ENCODE measurements around the gene VPS9D1.
A peak's percentile ranks its signal among the peaks of the same experiment; 100 is the strongest.
"Not testable (repeated sequence)": the region's sequence is repeated elsewhere in the genome, so short reads cannot be mapped to it uniquely, and the experiment has no call there.

The VPS9D1 gene

DNA sequence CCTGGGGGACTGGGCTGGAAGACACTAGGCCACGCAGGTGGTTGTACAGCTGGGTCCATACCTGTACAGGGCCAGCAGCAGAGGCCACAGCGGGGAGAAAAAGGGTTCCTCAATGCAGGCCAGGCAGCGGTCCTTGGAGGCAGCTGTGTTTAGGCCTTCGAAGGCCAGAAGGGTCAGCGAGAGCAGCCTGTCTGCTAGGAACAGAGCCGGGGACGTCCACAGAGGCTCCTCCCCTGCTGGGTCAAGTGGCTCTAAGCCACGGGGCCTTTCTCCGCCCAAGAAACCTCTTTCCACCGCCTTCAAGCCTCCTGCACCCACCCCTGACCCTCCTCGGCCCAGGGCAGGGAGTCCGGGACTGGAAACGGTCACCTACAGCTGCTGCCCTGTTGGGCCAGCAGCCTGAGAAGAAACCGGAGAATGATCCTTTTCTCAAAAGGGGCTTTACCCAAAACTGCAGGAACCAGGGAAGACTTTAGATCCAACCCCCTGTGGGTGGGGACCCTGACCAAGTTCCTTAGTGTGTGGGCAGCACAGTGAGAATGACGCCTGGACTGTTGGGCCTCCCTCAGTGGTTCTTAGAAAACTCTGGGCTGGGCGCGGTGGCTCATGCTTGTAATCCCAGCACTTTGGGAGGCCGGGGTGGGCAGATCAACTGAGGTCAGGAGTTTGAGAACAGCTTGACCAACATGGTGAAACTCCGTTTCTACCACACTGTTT is 10.8 kb downstream of the VPS9D1 start:
- no peak for DNase-seq (ENCODE audit: low spot score)

DNA sequence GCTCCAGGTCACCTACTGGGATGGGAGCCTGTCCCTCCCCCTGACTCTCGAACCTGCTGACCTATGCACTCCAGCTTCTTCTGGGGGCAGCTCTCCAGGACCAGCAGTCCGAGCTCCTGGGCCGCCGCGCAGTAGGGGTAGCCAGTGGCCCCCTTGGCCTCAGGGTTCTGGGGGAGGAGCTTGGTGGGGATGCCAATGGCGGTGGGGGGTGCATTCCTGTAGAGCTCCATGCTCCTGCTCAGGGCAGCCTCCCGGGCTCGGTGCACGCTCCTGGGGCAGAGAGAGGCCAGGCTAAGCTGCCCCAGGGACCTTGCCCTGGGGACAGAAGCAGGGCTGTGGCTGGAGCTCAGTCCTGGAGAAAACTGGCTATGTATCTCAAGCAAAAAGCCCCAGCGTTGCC is 11.5 kb downstream of the VPS9D1 start:
- DNase-seq (ENCODE audit: low spot score) = no peak

- DNase-seq (ENCODE audit: low spot score) = peak; percentile 45
Observed at GRCh38 chr16:89708481-89708931, 12.2 kb downstream of the VPS9D1 start.

DNA sequence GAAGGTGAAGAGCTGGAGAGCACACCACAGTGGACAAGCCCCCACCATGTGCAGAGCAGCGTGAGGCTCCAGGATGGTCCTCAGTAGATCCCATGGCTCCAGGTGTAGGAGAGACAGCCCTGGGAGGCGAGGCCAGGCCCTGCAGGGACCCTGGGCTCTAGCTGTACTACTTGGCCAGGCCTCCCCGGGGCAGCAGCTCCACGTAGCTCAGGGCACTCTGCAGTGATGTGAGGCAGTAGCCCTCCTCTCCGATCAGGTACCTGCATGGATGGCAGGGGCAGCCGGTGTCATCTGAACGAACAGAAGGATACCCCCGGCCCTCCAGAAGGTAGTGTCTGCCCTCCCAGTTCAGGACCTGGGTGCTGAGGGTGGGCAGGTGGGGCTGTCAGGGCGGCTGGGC is 13.0 kb downstream of the VPS9D1 start:
- no peak for DNase-seq (ENCODE audit: low spot score)

GRCh38 chr16:89706518-89707260 is 14.0 kb downstream of the VPS9D1 start:
- no peak for DNase-seq (ENCODE audit: low spot score)

GRCh38 chr16:89705006-89705405 is 15.7 kb downstream of the VPS9D1 start:
- DNase-seq (ENCODE audit: low spot score) = no peak

- no peak for DNase-seq (ENCODE audit: low spot score)
Observed at GRCh38 chr16:89704281-89704680, 16.4 kb downstream of the VPS9D1 start.

DNA sequence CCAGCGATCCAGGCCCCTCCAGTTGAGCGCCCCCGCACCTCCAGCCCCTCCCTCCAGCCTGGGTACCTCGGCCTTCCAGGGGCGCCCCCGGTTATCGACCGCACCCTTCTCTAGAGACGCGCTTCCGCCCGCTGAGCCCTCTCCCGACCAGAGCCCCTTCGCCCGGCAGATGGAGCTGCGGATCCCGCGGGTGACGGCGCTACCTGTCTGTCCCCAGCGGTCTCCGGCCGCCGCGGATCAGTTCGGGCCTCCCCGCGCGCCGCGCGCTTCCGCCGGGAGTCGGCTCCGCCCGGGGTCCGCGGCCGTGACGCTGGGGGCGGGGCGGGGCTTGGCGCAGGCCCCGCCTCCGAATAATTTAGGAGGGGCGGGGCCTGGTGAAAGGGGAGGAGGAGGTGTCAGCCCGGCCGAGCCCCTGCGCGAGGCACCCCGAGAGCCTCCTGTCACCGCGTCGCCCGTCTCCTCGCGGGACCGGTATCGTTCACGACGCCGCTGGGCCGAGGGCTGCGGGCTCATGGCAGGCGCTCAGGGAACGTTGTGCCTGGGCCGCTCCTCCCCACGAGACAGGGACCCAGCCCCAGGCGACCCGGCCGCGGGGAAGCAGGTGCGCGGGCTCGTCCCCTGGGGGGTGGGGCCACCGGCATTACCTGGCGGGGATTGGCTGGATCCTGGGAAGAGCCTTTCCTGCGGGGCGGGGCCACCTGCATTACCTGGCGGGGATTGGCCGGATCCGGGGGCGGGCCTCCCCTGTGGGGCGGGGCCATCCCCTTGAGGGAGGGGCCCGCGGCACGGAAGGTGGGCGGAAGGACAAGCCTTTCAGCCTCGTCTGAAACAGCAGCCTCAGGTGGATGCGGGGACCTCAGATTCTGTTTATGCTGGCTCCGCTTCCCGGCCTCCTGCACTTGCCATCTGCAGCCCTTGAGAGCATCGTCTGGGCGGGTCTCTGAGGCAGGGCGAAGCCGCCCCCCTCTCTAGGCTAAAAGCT is 19.0 kb downstream of the VPS9D1 start, which contains the start of gene SPATA2L:
Gene SPATA2L (minus strand): TSS at position 281 of the 982 bp plus-strand sequence. CDS start 473 bp downstream, outside the sequence.
- DNase-seq (ENCODE audit: low spot score) = peak; percentile 92

DNA sequence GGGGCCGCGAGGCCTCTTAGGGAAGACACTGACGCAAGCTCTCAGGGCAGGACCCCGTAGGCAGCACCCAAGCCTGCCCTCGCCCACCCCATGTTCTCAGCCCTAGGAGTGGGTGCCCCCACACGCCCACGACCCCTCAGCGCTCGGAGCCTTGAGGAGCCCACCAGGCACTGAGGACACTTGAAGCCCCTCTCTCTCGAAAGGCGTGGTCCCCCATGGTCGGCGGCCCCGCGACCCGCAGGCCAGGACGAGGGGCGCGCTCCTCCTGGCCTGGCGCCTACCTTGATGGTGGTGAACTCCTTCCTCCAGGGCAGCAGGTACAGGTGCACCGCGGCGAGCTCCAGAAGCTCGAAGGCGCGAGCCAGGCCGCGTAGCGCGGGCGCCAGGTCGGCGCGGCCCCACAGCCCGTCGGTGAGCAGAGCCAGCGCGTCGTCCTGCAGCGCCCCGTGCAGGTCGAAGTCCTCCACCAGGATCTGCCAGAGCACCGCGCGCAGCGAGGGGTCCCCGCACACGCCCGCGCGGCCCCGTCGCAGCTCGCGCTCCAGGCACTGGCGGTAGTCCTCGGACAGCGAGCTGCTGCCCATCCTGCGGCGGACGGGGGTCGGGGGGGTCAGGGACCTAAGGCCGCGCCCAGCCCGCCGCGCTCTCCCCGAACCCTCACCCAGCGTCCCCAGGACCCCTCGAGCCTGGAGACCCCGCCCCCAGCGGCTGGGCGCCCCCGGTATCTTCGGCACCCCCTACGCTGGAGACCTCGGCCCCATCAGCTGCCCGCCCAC is 19.9 kb downstream of the VPS9D1 start:
- DNase-seq (ENCODE audit: low spot score) = peak; percentile 64

GRCh38 chr16:89700100-89700648 is 20.5 kb downstream of the VPS9D1 start:
- DNase-seq (ENCODE audit: low spot score) = peak; percentile 99

GRCh38 chr16:89699629-89700099 is 21.0 kb downstream of the VPS9D1 start:
- not testable (repeated sequence) for DNase-seq (ENCODE audit: low spot score)

DNA sequence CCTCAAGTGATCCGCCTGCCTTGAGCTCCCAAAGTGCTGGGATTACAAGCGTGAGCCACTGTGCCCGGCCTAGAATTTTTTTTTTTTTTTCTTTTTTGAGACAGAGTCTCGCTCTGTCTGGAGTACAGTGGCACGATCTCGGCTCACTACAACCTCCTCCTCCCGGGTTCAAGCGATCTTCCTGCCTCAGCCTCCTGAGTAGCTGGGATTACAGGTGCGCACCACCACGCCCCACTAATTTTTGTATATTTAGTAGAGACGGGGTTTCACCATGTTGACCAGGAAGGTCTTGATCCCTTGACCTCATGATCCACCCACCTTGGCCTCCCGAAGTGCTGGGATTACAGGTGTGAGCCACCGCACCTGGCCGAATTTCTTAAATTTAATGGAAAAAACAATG is 22.0 kb downstream of the VPS9D1 start:
- DNase-seq (ENCODE audit: low spot score) = not testable (repeated sequence)

DNA sequence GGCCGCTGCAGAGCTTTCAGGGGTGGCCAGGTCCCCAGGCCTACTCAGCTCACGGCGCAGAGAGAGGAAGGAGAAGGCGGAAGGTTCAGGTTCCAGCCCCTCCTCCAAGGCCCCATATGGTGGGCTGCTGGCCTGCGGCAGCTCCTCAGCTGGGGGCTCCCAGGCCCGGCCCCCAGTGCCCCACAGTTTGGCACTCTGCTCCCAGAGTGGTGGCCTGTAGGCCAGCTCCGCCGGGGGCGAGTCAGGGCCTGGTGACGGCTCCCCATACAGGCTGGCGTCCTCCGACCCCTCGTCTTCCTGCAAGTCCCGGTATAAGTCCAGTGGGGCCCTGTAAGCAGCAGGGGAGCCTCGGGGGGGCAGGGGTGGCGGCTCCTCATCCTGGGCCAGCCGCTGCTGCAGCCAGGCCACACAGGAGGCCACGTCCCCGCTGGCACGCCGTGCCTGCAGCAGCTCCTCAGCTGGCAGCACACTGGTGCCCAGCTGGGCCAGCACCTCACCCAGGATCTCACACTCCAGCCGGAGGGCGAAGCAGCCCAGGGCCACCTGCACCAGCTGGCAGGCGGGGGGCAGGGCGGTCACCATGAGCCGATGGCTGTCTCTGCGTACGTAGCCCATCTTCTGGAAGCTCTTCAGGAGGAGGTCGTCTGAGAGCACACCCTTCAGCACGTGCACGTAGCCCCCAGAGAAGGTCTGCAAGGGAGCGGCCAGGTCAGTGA is 22.9 kb downstream of the VPS9D1 start:
- DNase-seq (ENCODE audit: low spot score) = no peak

DNA sequence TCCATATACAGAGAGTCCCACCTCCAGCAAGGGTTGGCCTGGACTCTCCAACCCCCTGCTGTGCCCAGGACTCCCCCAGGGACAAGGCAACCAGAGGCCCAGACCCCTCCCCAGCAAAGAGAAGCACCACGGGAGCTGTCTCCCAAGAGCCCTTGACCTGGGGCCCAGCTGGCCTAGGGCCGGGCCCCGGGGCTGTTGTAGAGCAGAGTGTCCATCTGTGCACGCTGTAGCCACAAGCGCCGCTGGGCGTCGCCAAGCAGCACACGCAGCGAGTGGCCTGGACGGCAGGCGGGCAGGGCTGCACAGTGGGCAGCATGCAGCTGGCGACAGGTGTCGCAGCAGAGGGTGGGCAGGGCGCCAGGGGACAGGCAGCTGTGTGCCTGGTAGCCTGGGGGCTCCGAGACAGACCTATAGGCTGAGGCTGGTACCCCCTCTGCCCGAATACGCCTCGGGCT is 23.5 kb downstream of the VPS9D1 start:
- no peak for DNase-seq (ENCODE audit: low spot score)

DNA sequence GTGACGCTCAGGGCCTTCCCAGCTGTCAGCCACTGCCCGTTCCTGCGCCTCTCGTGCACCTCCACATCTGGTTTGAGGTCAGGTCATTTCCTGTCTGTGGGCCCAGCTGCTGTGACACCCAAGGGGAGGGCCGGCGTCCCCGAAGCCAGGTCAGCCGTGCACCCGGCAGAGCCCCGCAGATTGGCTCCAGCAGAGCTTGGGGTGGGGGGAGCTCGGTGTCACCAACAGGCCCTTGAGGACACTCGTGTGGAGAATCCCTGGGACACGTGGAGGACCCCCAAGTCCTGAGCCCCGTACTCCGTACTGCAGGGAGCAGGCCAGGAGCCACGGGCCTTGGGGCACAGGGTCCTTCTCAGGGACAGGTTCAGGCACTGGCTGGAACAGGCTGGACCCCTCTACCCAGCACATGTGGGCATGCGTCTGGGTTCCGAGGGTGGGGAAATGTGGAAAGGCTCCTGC is 24.0 kb downstream of the VPS9D1 start:
- DNase-seq (ENCODE audit: low spot score) = no peak

DNA sequence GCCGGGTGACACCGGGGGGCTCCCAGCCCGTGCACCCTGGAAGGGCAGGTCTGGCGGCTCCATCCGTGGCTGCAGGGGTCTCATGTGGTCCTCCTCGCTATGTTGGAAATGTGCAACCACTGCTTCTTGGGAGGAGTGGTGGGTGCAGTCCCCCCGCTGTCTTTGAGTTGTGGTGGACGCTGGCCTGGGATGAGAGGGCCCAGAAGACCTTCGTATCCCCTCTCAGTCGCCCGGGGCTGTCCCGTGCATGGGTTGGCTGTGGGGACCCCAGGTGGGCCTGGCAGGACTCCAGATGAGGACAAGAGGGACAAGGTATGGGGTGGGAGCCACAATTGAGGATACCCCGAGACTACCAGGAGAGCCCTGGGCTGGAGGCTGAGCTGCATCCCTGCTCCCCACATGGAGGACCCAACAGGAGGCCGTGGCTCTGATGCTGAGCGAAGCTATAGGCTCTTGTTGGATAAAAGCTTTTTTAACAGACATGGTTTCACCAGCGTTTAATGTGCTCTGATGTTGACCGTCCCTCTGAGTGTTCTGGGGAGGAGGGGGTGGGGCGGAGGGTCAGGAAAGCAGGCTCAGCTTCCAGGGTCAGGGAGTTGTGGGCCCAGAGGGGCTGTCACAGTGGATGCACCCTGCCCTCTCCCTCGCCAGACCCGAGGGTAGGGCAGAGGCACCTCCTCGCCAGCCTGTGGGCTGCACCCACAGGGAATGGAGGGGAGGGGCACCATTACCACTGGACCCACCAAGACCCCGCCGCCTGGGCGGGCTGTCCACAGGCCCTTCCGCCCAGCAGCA is 24.6 kb downstream of the VPS9D1 start:
- DNase-seq (ENCODE audit: low spot score) = no peak

GRCh38 chr16:89695086-89695874 is 25.4 kb downstream of the VPS9D1 start:
- no peak for DNase-seq (ENCODE audit: low spot score)

- DNase-seq (ENCODE audit: low spot score) = peak; percentile 48
Observed at GRCh38 chr16:89694784-89695085, 26.0 kb downstream of the VPS9D1 start.
